Uterus (tissue), 2 donors: ENCODE results near the gene PTBP2.
"Not testable (repeated sequence)": the region's sequence is repeated elsewhere in the genome, so short reads cannot be mapped to it uniquely, and the experiment has no call there.

Experiments used
- POLR2A ChIP-seq, 2 donors: fragments of 450-650 bp; IDR thresholded peaks; one replicate each; pipeline ENCODE4 v1.6.1; 2016; ENCODE audit warnings: antibody characterized with exemption in 2 of 2, mild to moderate bottlenecking in 1 of 2, moderate library complexity in 1 of 2
- TF ChIP-seq, protein P1 (sequence below), 4 experiments: fragments of 200-600 bp in 2 of 4; fragments of 450-650 bp in 2 of 4; sonication (generic) in 2 of 4; IDR thresholded peaks; one replicate each; pipeline ENCODE4 v1.5.1; 2016 to 2019; ENCODE audit warnings: antibody characterized with exemption in 4 of 4, mild to moderate bottlenecking in 2 of 4, moderate library complexity in 1 of 4

DNA sequence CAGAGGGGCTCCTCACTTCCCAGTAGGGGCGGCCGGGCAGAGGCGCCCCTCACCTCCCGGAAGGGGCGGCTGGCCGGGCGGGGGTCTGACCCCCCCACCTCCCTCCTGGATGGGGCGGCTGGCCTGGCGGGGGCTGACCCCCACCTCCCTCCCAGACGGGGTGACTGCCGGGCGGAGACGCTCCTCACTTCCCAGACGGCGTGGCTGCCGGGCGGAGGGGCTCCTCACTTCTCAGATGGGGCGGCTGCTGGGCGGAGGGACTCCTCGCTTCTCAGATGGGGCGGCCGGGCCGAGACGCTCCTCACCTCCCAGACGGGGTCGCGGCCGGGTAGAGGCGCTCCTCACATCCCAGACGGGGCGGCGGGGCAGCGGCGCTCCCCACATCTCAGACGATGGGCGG is 41.0 kb downstream of the PTBP2 start:
- TF ChIP-seq POLR2A (IDR thresholded peaks at IDR 0.05) = not testable (repeated sequence)
- TF ChIP-seq, protein P1, sequence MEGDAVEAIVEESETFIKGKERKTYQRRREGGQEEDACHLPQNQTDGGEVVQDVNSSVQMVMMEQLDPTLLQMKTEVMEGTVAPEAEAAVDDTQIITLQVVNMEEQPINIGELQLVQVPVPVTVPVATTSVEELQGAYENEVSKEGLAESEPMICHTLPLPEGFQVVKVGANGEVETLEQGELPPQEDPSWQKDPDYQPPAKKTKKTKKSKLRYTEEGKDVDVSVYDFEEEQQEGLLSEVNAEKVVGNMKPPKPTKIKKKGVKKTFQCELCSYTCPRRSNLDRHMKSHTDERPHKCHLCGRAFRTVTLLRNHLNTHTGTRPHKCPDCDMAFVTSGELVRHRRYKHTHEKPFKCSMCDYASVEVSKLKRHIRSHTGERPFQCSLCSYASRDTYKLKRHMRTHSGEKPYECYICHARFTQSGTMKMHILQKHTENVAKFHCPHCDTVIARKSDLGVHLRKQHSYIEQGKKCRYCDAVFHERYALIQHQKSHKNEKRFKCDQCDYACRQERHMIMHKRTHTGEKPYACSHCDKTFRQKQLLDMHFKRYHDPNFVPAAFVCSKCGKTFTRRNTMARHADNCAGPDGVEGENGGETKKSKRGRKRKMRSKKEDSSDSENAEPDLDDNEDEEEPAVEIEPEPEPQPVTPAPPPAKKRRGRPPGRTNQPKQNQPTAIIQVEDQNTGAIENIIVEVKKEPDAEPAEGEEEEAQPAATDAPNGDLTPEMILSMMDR (IDR thresholded peaks at IDR 0.05) = not testable (repeated sequence)
